Pulmonary artery endothelial cell (primary cell): ENCODE results near the gene RETREG1. TPM values are rescaled to one million over a fixed set of nuclear protein-coding genes. Genes with fewer than 3 reads are reported as not detected.
"Not testable (repeated sequence)": the region's sequence is repeated elsewhere in the genome, so short reads cannot be mapped to it uniquely, and the experiment has no call there.

Experiments
- DNase-seq: peaks from one replicate; pipeline ENCODE4 v3.0.0-alpha.2; 2011; ENCODE audit warnings: low read depth, low spot score
- total RNA-seq: library from RNA; depleted of rRNA; stranded (reverse); fragments of >200 nt; gene quantifications from 2 replicates; pipeline ENCODE4 v1.2.3, GENCODE V29; 2014

The RETREG1 gene
- total RNA-seq, 1 donor from 2014 or later = 0.07 TPM

GRCh38 chr5:16457451-16457850 lies 159.3 kb downstream of the RETREG1 start:
- no peak for DNase-seq

- peak; percentile 22 for DNase-seq
Observed at GRCh38 chr5:16456103-16456832, 160.5 kb downstream of the RETREG1 start.

GRCh38 chr5:16455668-16456067 lies 161.1 kb downstream of the RETREG1 start:
- DNase-seq = no peak

GRCh38 chr5:16454686-16455085 lies 162.1 kb downstream of the RETREG1 start:
- DNase-seq = no peak

GRCh38 chr5:16453609-16454008 lies 163.2 kb downstream of the RETREG1 start:
- no peak for DNase-seq

GRCh38 chr5:16450163-16450562 lies 166.6 kb downstream of the RETREG1 start:
- DNase-seq = no peak

- DNase-seq = no peak
Observed at GRCh38 chr5:16446993-16447392, 169.8 kb downstream of the RETREG1 start.

GRCh38 chr5:16437977-16438376 lies 178.8 kb downstream of the RETREG1 start:
- DNase-seq = no peak

- not testable (repeated sequence) for DNase-seq
Observed at GRCh38 chr5:16436065-16436682, 180.6 kb downstream of the RETREG1 start.

GRCh38 chr5:16431490-16431889 lies 185.3 kb downstream of the RETREG1 start:
- no peak for DNase-seq

GRCh38 chr5:16430349-16431089 lies 186.3 kb downstream of the RETREG1 start:
- no peak for DNase-seq

- no peak for DNase-seq
Observed at GRCh38 chr5:16428359-16428758, 188.4 kb downstream of the RETREG1 start.

GRCh38 chr5:16427587-16427986 lies 189.2 kb downstream of the RETREG1 start:
- DNase-seq = no peak

Other genes starting within 250 kb of the RETREG1 start
- 38.0 and 41.9 TPM in 2 replicates for gene ZNF622, start 151.2 kb downstream of the RETREG1 start, total RNA-seq